DOHH2 (cell line): ENCODE data around the gene ENSA.

Experiments used
- H3F3A ChIP-seq: fragments of 200-600 bp; sonication (generic), shearing (Covaris generic); 2 replicates; pipeline ENCODE4 v1.6.0; 2016; ENCODE audit warnings: antibody characterized with exemption, mild to moderate bottlenecking; ENCODE audit not compliant: control insufficient read depth, insufficient read depth
- H3K27ac ChIP-seq: fragments of 200-600 bp; sonication (generic); 2 replicates; pipeline ENCODE4 v1.5.1; 2014; ENCODE audit warnings: low read depth, mild to moderate bottlenecking, low read length, moderate library complexity
- H3K27me3 ChIP-seq: fragments of 200-600 bp; sonication (generic); 2 replicates; pipeline ENCODE4 v1.6.1; 2014; ENCODE audit warnings: mild to moderate bottlenecking, low read length, mixed read lengths; ENCODE audit not compliant: control insufficient read depth
- H3K36me3 ChIP-seq: fragments of 200-600 bp; sonication (generic); 2 replicates; pipeline ENCODE4 v1.6.1; 2014; ENCODE audit warnings: mild to moderate bottlenecking, low read length, moderate library complexity, mixed read lengths; ENCODE audit not compliant: control insufficient read depth
- H3K4me1 ChIP-seq: fragments of 200-600 bp; sonication (generic); 2 replicates; pipeline ENCODE4 v1.6.1; 2014; ENCODE audit warnings: mild to moderate bottlenecking, low read length, mixed read lengths; ENCODE audit not compliant: control insufficient read depth
- H3K4me2 ChIP-seq: fragments of 200-600 bp; sonication (generic); 2 replicates; pipeline ENCODE4 v1.6.0; 2014; ENCODE audit warnings: mild to moderate bottlenecking, low read length, moderate library complexity
- H3K4me3 ChIP-seq: fragments of 200-600 bp; sonication (generic); 2 replicates; pipeline ENCODE4 v1.5.1; 2014; ENCODE audit warnings: mild to moderate bottlenecking, low read length, mixed read lengths
- H3K79me2 ChIP-seq: fragments of 200-600 bp; sonication (generic); 2 replicates; pipeline ENCODE4 v1.6.1; 2014; ENCODE audit warnings: mild to moderate bottlenecking, low read length, mixed read lengths; ENCODE audit not compliant: control insufficient read depth
- H3K9me2 ChIP-seq: fragments of 200-600 bp; sonication (generic); replicated peaks from 2 replicates; pipeline ENCODE4 v1.6.1; 2014; ENCODE audit warnings: mild to moderate bottlenecking, low read length, mixed read lengths; ENCODE audit not compliant: control insufficient read depth
- H3K9me3 ChIP-seq: fragments of 200-600 bp; sonication (generic); 2 replicates; pipeline ENCODE4 v1.6.1; 2014; ENCODE audit warnings: antibody characterized with exemption, low read length, mixed read lengths; ENCODE audit not compliant: control insufficient read depth, insufficient read depth
- H4K20me1 ChIP-seq: fragments of 200-600 bp; sonication (generic); 2 replicates; pipeline ENCODE4 v1.6.0; 2014; ENCODE audit warnings: low read depth, mild to moderate bottlenecking, antibody characterized with exemption, low read length, moderate library complexity; ENCODE audit not compliant: control insufficient read depth, insufficient read depth
- EZH2phosphoT487 ChIP-seq: fragments of 200-600 bp; sonication (generic); IDR thresholded peaks from 2 replicates; pipeline ENCODE4 v1.6.1; 2017; ENCODE audit warnings: borderline replicate concordance, mild to moderate bottlenecking, antibody characterized with exemption, low read length, moderate library complexity, mixed read lengths
- TF ChIP-seq, protein P1 (sequence below): fragments of 200-600 bp; sonication (generic); IDR thresholded peaks from one replicate; pipeline ENCODE4 v1.5.1; 2014; ENCODE audit warnings: antibody characterized with exemption, mild to moderate bottlenecking, low read depth, low read length; ENCODE audit not compliant: poor library complexity, severe bottlenecking

Gene ENSA

GRCh38 chr1:150612014-150612345, 17.4 kb downstream of the ENSA start:
- no peak overlapping the region for H3K4me3 ChIP-seq
- H3K36me3 ChIP-seq: peaks cover 49% of the 10 kb centered on the region
- H3K4me1 ChIP-seq: peaks cover 34% of the 10 kb centered on the region
- H3F3A ChIP-seq: peaks cover 4% of the 10 kb centered on the region; the same call in 1 of the 2 replicates
- no peak overlapping the region for H3K4me2 ChIP-seq
- H3K79me2 ChIP-seq: no peaks in the 10 kb centered on the region
- TF ChIP-seq EZH2phosphoT487: no peak
- TF ChIP-seq, protein P1, sequence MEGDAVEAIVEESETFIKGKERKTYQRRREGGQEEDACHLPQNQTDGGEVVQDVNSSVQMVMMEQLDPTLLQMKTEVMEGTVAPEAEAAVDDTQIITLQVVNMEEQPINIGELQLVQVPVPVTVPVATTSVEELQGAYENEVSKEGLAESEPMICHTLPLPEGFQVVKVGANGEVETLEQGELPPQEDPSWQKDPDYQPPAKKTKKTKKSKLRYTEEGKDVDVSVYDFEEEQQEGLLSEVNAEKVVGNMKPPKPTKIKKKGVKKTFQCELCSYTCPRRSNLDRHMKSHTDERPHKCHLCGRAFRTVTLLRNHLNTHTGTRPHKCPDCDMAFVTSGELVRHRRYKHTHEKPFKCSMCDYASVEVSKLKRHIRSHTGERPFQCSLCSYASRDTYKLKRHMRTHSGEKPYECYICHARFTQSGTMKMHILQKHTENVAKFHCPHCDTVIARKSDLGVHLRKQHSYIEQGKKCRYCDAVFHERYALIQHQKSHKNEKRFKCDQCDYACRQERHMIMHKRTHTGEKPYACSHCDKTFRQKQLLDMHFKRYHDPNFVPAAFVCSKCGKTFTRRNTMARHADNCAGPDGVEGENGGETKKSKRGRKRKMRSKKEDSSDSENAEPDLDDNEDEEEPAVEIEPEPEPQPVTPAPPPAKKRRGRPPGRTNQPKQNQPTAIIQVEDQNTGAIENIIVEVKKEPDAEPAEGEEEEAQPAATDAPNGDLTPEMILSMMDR: no peak
- no peaks in the 10 kb centered on the region for H3K9me2 ChIP-seq
- no peaks in the 10 kb centered on the region for H3K9me3 ChIP-seq
- H3K27me3 ChIP-seq: no peaks in the 10 kb centered on the region
- no peaks in the 10 kb centered on the region; the same call in 1 of the 2 replicates for H4K20me1 ChIP-seq
- H3K27ac ChIP-seq: no peak overlapping the region

- Histone ChIP-seq H3K79me2 (no peaks in the 10 kb centered on the region), H4K20me1 (no peaks in the 10 kb centered on the region; the same call in 1 of the 2 replicates), H3K27me3 (no peaks in the 10 kb centered on the region), H3K9me2 (no peaks in the 10 kb centered on the region), H3F3A (no peaks in the 10 kb centered on the region), H3K27ac (no peak overlapping the region), H3K4me3 (no peak overlapping the region), H3K4me1 (peaks cover 34% of the 10 kb centered on the region), H3K4me2 (no peak overlapping the region), H3K9me3 (no peaks in the 10 kb centered on the region), H3K36me3 (peaks cover 35% of the 10 kb centered on the region)
- TF ChIP-seq EZH2phosphoT487: no peak
- TF ChIP-seq, protein P1: no peak
These were observed 18.8 kb downstream of the ENSA start for GRCh38 chr1:150610576-150610975.

DNA sequence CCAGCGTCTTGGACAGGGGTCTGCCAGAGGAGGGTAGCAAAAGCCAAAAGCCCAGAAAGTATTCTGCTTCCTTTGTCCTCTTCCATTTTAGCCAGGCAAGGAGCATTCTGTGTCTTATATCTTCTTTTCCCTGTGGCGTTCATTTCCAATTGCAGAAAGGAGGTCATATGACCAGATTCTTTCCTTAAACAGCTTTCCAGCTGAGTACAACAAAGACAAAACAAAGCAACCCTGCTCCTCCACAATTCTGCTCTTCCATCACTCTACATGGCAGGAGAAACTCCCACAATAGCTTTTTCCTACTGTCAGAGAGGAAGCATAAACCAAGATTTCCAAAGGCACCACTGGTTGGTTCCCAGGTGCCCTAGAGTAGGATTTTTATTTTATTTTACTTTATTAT, 19.7 kb downstream of the ENSA start:
- Histone ChIP-seq H3K9me2 (no peaks in the 10 kb centered on the region), H3K4me1 (peaks cover 32% of the 10 kb centered on the region), H3F3A (no peaks in the 10 kb centered on the region), H3K27me3 (no peaks in the 10 kb centered on the region), H3K36me3 (peaks cover 28% of the 10 kb centered on the region), H4K20me1 (no peaks in the 10 kb centered on the region; the same call in 1 of the 2 replicates), H3K27ac (no peak overlapping the region), H3K79me2 (no peaks in the 10 kb centered on the region), H3K4me3 (no peak overlapping the region), H3K4me2 (no peak overlapping the region), H3K9me3 (no peaks in the 10 kb centered on the region)
- TF ChIP-seq EZH2phosphoT487: no peak
- TF ChIP-seq, protein P1: no peak
